ENCODE data around the gene GIMAP1.

GRCh38 chr7:150759479-150759878 is 43.1 kb downstream of the GIMAP1 start:
- TF ChIP-seq CTCF (IDR thresholded peaks at IDR 0.05) = no peak
- no peak for TF ChIP-seq POLR2A (IDR thresholded peaks at IDR 0.05; ENCODE audit: low read depth)
